ENCODE measurements around the gene PRF1.

The PRF1 gene

DNA sequence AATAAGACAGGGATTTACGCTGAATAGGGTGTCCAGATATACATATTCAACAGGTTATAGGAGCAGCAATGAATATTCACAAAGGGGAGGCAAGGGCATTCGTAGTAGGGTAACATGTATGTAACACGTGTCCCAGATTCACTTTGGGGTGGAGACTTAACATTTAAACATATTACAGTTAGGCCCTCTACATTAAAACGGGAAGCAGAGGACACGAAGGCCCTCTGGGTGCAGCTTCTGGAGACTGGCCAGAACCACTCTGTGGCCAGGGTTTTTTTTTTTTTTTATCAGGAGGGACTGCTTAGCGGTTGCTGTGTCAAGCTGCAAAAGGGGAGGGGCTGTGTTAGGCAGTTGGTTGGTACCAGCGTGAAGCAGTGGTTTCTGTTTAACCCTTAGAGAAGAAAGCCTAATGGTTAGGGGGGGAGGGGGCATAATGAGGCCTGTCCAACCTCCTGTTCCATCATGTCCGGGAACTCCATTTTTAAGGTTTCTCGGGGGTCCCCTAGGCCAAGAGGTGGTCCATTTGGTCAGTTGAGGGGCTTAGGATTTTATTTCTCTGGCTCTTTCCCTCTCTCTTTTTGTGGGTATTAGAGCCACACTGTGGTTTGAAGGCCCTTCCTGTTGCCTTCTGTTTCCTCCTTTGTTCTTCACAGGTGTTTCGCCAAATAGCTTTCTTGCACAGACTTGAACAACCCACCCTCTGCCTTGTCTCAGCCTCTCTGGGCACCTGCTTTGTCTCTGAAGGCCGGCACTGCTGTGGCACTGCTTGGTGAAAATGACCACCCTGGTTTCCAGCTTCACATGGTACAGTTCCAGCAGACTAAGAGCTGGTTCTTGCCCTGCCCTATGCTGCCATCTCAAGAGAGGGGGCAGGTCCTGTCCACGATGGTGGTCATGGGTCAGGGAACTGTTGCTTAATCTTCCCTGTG lies 26.4 kb downstream of the PRF1 start:
- Histone ChIP-seq H2BK15ac (replicated peaks; ENCODE audit: low read depth) (no peak overlapping the region), H4K5ac (ENCODE audit: low read length) (no peak overlapping the region), H3K27ac (ENCODE audit: low read depth, low read length) (no peak overlapping the region), H2BK120ac (ENCODE audit: low read depth, low read length) (no peak overlapping the region), H4K8ac (ENCODE audit: low read depth, low read length) (no peak overlapping the region), H3K36me3 (ENCODE audit: control insufficient read depth, insufficient read depth, low read length) (no peaks in the 10 kb centered on the region), H3K18ac (ENCODE audit: low read length) (no peak overlapping the region), H3K4ac (ENCODE audit: low read depth, low read length) (no peak overlapping the region), H2BK5ac (ENCODE audit: low read length) (no peak overlapping the region), H3K56ac (ENCODE audit: low read length) (no peak overlapping the region), H3K4me3 (ENCODE audit: low read length) (no peak overlapping the region), H3K27me3 (ENCODE audit: insufficient read depth, low read length, poor library complexity) (no peaks in the 10 kb centered on the region), H3K23ac (ENCODE audit: low read length) (no peak overlapping the region), H3K79me2 (ENCODE audit: control insufficient read depth, insufficient read depth, low read length) (no peaks in the 10 kb centered on the region), H3K9ac (ENCODE audit: low read length) (no peak overlapping the region), H3K79me1 (ENCODE audit: low read length) (no peaks in the 10 kb centered on the region), H3K4me2 (ENCODE audit: low read length) (no peak overlapping the region), H2AK5ac (ENCODE audit: low read length) (no peak overlapping the region), H3K4me1 (ENCODE audit: control insufficient read depth, low read depth, low read length) (no peaks in the 10 kb centered on the region)
- peak; percentile 26 for DNase-seq
- WGBS (ENCODE audit: extremely low coverage, insufficient coverage, low lambda C conversion rate): no CpG with 5 or more reads among the region's 12 CpGs

GRCh38 chr10:70575486-70575873 lies 27.1 kb downstream of the PRF1 start:
- no peak overlapping the region for H4K5ac ChIP-seq (ENCODE audit: low read length)
- no peak overlapping the region for H2BK120ac ChIP-seq (ENCODE audit: low read depth, low read length)
- no peak overlapping the region for H3K23ac ChIP-seq (ENCODE audit: low read length)
- H2BK5ac ChIP-seq (ENCODE audit: low read length): no peak overlapping the region
- no peak overlapping the region for H3K4me3 ChIP-seq (ENCODE audit: low read length)
- H2BK15ac ChIP-seq (replicated peaks; ENCODE audit: low read depth): no peak overlapping the region
- WGBS (ENCODE audit: extremely low coverage, insufficient coverage, low lambda C conversion rate): no CpG with 5 or more reads among the region's 4 CpGs
- no peak overlapping the region for H3K56ac ChIP-seq (ENCODE audit: low read length)
- H3K18ac ChIP-seq (ENCODE audit: low read length): no peak overlapping the region
- H3K4me2 ChIP-seq (ENCODE audit: low read length): no peak overlapping the region
- H3K4ac ChIP-seq (ENCODE audit: low read depth, low read length): no peak overlapping the region
- no peaks in the 10 kb centered on the region for H3K4me1 ChIP-seq (ENCODE audit: control insufficient read depth, low read depth, low read length)
- no peak overlapping the region for H3K9ac ChIP-seq (ENCODE audit: low read length)
- no peaks in the 10 kb centered on the region for H3K79me2 ChIP-seq (ENCODE audit: control insufficient read depth, insufficient read depth, low read length)
- H4K8ac ChIP-seq (ENCODE audit: low read depth, low read length): no peak overlapping the region
- no peaks in the 10 kb centered on the region for H3K79me1 ChIP-seq (ENCODE audit: low read length)
- no peak for DNase-seq
- no peak overlapping the region for H2AK5ac ChIP-seq (ENCODE audit: low read length)
- H3K36me3 ChIP-seq (ENCODE audit: control insufficient read depth, insufficient read depth, low read length): no peaks in the 10 kb centered on the region
- H3K27me3 ChIP-seq (ENCODE audit: insufficient read depth, low read length, poor library complexity): no peaks in the 10 kb centered on the region
- no peak overlapping the region for H3K27ac ChIP-seq (ENCODE audit: low read depth, low read length)

DNA sequence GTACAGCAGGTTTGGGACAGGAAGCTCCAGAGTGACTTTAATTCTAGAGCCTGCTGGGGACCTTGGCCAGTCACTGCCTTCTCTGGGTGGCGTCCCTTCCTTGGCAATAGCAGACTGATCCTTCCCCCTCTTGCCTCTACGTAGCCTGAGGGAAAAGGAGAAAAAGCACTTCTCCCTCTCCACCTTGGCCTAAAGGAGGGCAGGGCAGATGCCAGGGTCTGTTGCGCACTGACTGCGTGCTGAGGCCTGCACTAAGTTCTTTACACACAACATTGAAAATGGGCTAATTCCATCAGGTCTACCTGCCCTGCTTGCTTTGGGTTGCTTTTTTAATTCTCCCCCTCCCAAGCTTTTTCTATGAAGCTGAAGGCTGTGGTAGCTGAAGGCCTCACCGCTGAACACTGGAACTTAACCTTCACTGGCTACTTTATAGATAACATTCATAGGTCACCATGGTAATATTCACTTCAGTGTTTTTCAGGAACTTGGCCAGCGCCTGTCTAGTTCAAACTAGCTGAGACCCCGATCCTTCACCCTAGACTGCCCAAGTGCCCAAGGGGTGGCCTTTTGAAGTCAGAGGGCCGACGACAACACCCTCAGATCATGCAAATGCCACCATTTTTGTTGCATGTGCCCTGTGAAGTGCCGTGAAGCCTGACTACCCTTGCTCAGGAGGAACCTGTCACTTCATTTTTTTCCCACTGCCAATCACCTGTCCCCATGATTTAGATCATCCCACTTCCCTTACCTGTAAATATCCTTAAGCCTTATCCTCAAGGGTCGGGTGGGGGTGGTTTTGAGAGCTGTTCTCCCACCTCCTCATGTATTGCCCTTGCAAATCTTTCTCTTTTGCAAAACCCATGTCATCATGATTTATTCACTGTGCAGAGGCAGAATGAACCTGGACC lies 28.7 kb downstream of the PRF1 start:
- Histone ChIP-seq H2BK15ac (replicated peaks; ENCODE audit: low read depth) (no peak overlapping the region), H3K18ac (ENCODE audit: low read length) (no peak overlapping the region), H3K27ac (ENCODE audit: low read depth, low read length) (no peak overlapping the region), H2AK5ac (ENCODE audit: low read length) (no peak overlapping the region), H3K9ac (ENCODE audit: low read length) (no peak overlapping the region), H3K56ac (ENCODE audit: low read length) (no peak overlapping the region), H3K4me1 (ENCODE audit: control insufficient read depth, low read depth, low read length) (no peaks in the 10 kb centered on the region), H3K4me2 (ENCODE audit: low read length) (no peak overlapping the region), H3K79me2 (ENCODE audit: control insufficient read depth, insufficient read depth, low read length) (no peaks in the 10 kb centered on the region), H4K5ac (ENCODE audit: low read length) (no peak overlapping the region), H3K23ac (ENCODE audit: low read length) (no peak overlapping the region), H3K4ac (ENCODE audit: low read depth, low read length) (no peak overlapping the region), H3K4me3 (ENCODE audit: low read length) (no peak overlapping the region), H3K36me3 (ENCODE audit: control insufficient read depth, insufficient read depth, low read length) (no peaks in the 10 kb centered on the region), H2BK120ac (ENCODE audit: low read depth, low read length) (no peak overlapping the region), H4K8ac (ENCODE audit: low read depth, low read length) (no peak overlapping the region), H2BK5ac (ENCODE audit: low read length) (no peak overlapping the region), H3K27me3 (ENCODE audit: insufficient read depth, low read length, poor library complexity) (no peaks in the 10 kb centered on the region), H3K79me1 (ENCODE audit: low read length) (no peaks in the 10 kb centered on the region)
- no peak for DNase-seq
- no CpG with 5 or more reads among the region's 11 CpGs for WGBS (ENCODE audit: extremely low coverage, insufficient coverage, low lambda C conversion rate)

GRCh38 chr10:70571636-70572439 lies 30.7 kb downstream of the PRF1 start:
- Histone ChIP-seq H2AK5ac (ENCODE audit: low read length) (no peak overlapping the region), H2BK120ac (ENCODE audit: low read depth, low read length) (no peak overlapping the region), H2BK15ac (replicated peaks; ENCODE audit: low read depth) (no peak overlapping the region), H3K36me3 (ENCODE audit: control insufficient read depth, insufficient read depth, low read length) (no peaks in the 10 kb centered on the region), H3K18ac (ENCODE audit: low read length) (no peak overlapping the region), H4K5ac (ENCODE audit: low read length) (no peak overlapping the region), H3K56ac (ENCODE audit: low read length) (no peak overlapping the region), H3K27me3 (ENCODE audit: insufficient read depth, low read length, poor library complexity) (no peaks in the 10 kb centered on the region), H4K8ac (ENCODE audit: low read depth, low read length) (no peak overlapping the region), H3K79me1 (ENCODE audit: low read length) (no peaks in the 10 kb centered on the region), H3K4me2 (ENCODE audit: low read length) (no peak overlapping the region), H3K79me2 (ENCODE audit: control insufficient read depth, insufficient read depth, low read length) (no peaks in the 10 kb centered on the region), H3K9ac (ENCODE audit: low read length) (no peak overlapping the region), H3K4me3 (ENCODE audit: low read length) (no peak overlapping the region), H3K27ac (ENCODE audit: low read depth, low read length) (no peak overlapping the region), H3K4me1 (ENCODE audit: control insufficient read depth, low read depth, low read length) (no peaks in the 10 kb centered on the region), H3K23ac (ENCODE audit: low read length) (no peak overlapping the region), H3K4ac (ENCODE audit: low read depth, low read length) (no peak overlapping the region), H2BK5ac (ENCODE audit: low read length) (no peak overlapping the region)
- no peak for DNase-seq
- WGBS (ENCODE audit: extremely low coverage, insufficient coverage, low lambda C conversion rate): no CpG with 5 or more reads among the region's 16 CpGs

DNA sequence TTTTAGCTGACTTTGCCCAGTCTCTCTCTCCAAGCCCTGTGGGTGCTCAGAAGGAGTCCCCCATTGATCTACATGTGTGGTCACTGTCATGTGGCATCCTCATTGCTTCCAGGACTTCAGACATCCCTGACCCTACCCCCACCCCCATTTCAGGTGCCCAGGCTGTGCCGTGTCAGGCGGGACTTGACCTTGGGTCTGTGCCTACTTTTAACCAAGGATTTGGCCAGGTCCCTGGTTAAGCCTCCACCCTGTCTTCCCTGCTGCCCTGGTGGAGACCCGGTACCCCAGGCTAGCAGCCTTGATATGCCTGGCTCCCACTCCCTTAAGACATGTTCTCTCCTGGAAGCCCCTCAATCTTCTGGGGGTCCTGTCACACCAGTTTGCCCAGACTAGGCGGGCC lies 31.3 kb downstream of the PRF1 start:
- H3K4ac ChIP-seq (ENCODE audit: low read depth, low read length): no peak overlapping the region
- H3K27me3 ChIP-seq (ENCODE audit: insufficient read depth, low read length, poor library complexity): no peaks in the 10 kb centered on the region
- no peak overlapping the region for H4K8ac ChIP-seq (ENCODE audit: low read depth, low read length)
- no peak overlapping the region for H3K4me3 ChIP-seq (ENCODE audit: low read length)
- DNase-seq: no peak
- H2BK15ac ChIP-seq (replicated peaks; ENCODE audit: low read depth): no peak overlapping the region
- H2AK5ac ChIP-seq (ENCODE audit: low read length): no peak overlapping the region
- H3K23ac ChIP-seq (ENCODE audit: low read length): no peak overlapping the region
- H3K56ac ChIP-seq (ENCODE audit: low read length): no peak overlapping the region
- WGBS (ENCODE audit: extremely low coverage, insufficient coverage, low lambda C conversion rate): no CpG with 5 or more reads among the region's 4 CpGs
- H2BK5ac ChIP-seq (ENCODE audit: low read length): no peak overlapping the region
- H3K36me3 ChIP-seq (ENCODE audit: control insufficient read depth, insufficient read depth, low read length): no peaks in the 10 kb centered on the region
- no peak overlapping the region for H4K5ac ChIP-seq (ENCODE audit: low read length)
- H3K79me2 ChIP-seq (ENCODE audit: control insufficient read depth, insufficient read depth, low read length): no peaks in the 10 kb centered on the region
- no peak overlapping the region for H3K9ac ChIP-seq (ENCODE audit: low read length)
- H3K4me1 ChIP-seq (ENCODE audit: control insufficient read depth, low read depth, low read length): no peaks in the 10 kb centered on the region
- H3K27ac ChIP-seq (ENCODE audit: low read depth, low read length): no peak overlapping the region
- H3K79me1 ChIP-seq (ENCODE audit: low read length): no peaks in the 10 kb centered on the region
- no peak overlapping the region for H3K18ac ChIP-seq (ENCODE audit: low read length)
- no peak overlapping the region for H3K4me2 ChIP-seq (ENCODE audit: low read length)
- H2BK120ac ChIP-seq (ENCODE audit: low read depth, low read length): no peak overlapping the region
